ENCODE results near the gene AFMID.

AFMID gene

DNA sequence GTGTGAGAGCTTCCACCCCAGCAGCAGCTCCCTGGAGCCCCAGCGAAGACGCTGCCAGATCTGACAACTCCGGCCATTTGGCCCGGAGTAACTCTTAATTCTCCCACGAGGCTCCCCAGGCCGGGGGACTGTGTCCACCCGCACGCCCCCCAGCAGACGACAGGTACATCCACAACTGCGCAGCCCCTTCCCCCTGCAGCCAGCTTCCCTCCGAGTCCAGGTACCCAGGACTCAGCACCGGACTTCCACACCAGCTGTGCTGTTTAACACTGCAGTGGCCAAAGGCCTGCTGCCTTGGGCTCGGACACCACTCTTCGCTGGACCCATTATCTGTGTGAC, 11.6 kb upstream of the AFMID start:
- peaks cover 13% of the 10 kb centered on the region for H3K4me1 ChIP-seq (ENCODE audit: insufficient read depth, low read length)
- no peak for DNase-seq
- 0 out of 2 replicates have a peak, but pooled peaks cover 4% of the 10 kb centered on the region for H3K79me2 ChIP-seq (ENCODE audit: insufficient read depth, low read length)
- H3K27me3 ChIP-seq (ENCODE audit: insufficient read depth, low read length, poor library complexity): no peaks in the 10 kb centered on the region
- H3K27ac ChIP-seq (ENCODE audit: low read length): no peak overlapping the region
- no peak overlapping the region for H2AFZ ChIP-seq (ENCODE audit: low read depth, low read length)
- H3K9ac ChIP-seq (ENCODE audit: low read depth, low read length): no peak overlapping the region
- H3K36me3 ChIP-seq (ENCODE audit: insufficient read depth, low read length): peaks cover 89% of the 10 kb centered on the region
- no peak for TF ChIP-seq EZH2 (IDR thresholded peaks at IDR 0.05; ENCODE audit: borderline replicate concordance, low read depth, low read length, severe bottlenecking)
- TF ChIP-seq, protein P1, sequence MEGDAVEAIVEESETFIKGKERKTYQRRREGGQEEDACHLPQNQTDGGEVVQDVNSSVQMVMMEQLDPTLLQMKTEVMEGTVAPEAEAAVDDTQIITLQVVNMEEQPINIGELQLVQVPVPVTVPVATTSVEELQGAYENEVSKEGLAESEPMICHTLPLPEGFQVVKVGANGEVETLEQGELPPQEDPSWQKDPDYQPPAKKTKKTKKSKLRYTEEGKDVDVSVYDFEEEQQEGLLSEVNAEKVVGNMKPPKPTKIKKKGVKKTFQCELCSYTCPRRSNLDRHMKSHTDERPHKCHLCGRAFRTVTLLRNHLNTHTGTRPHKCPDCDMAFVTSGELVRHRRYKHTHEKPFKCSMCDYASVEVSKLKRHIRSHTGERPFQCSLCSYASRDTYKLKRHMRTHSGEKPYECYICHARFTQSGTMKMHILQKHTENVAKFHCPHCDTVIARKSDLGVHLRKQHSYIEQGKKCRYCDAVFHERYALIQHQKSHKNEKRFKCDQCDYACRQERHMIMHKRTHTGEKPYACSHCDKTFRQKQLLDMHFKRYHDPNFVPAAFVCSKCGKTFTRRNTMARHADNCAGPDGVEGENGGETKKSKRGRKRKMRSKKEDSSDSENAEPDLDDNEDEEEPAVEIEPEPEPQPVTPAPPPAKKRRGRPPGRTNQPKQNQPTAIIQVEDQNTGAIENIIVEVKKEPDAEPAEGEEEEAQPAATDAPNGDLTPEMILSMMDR (IDR thresholded peaks at IDR 0.05; ENCODE audit: borderline replicate concordance, extremely low read depth, low read length, poor library complexity, severe bottlenecking): no peak
- H3K4me3 ChIP-seq (ENCODE audit: low read depth in 1 of 2, low read length in 2 of 2): no peak overlapping the region
- no peak for ATAC-seq (ENCODE audit: insufficient read depth, low read depth)
- H4K20me1 ChIP-seq (ENCODE audit: insufficient read depth, low read length): peaks cover 37% of the 10 kb centered on the region
- no peak overlapping the region for H3K4me2 ChIP-seq (ENCODE audit: insufficient read depth, low read length)
- H3K9me3 ChIP-seq (ENCODE audit: insufficient read depth, low read length, severe bottlenecking): no peaks in the 10 kb centered on the region

DNA sequence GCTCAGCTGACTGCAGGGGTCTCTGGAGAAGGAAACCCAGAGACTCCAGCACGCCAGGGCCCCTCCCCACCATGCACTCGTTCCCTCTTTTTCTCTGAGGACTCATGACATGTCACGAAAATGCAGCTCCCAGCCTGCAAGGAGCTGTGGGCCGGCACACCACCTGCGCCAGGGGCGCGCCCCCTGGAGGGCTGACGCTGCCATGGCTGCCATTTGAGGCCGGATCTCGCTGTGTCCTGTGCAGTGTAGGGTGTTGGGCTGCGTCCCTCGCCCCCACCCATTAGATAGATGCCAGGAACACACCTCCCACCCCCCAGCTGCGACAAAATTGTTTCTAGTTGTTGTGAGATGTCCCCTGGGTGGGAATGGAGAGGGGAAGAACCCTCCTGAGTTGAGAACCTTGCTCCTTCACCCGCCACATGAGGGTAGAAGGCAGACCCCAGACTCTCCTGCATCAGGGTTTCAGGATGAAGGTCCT, 10.6 kb upstream of the AFMID start:
- DNase-seq (peak; percentile 53), ATAC-seq (ENCODE audit: insufficient read depth, low read depth) (peak; percentile 57; the same call in 2 of the 3 replicates)
- peaks cover 11% of the 10 kb centered on the region; the same call in 1 of the 2 replicates for H3K4me1 ChIP-seq (ENCODE audit: insufficient read depth, low read length)
- H3K4me2 ChIP-seq (ENCODE audit: insufficient read depth, low read length): no peak overlapping the region
- TF ChIP-seq, protein P1 (IDR thresholded peaks at IDR 0.05; ENCODE audit: borderline replicate concordance, extremely low read depth, low read length, poor library complexity, severe bottlenecking): peak; percentile 75
- TF ChIP-seq EZH2 (IDR thresholded peaks at IDR 0.05; ENCODE audit: borderline replicate concordance, low read depth, low read length, severe bottlenecking): no peak
- H3K9ac ChIP-seq (ENCODE audit: low read depth, low read length): no peak overlapping the region
- H2AFZ ChIP-seq (ENCODE audit: low read depth, low read length): no peak overlapping the region
- no peak overlapping the region for H3K27ac ChIP-seq (ENCODE audit: low read length)
- peaks cover 6% of the 10 kb centered on the region; the same call in 1 of the 2 replicates for H3K79me2 ChIP-seq (ENCODE audit: insufficient read depth, low read length)
- no peak overlapping the region for H3K4me3 ChIP-seq (ENCODE audit: low read depth in 1 of 2, low read length in 2 of 2)
- H4K20me1 ChIP-seq (ENCODE audit: insufficient read depth, low read length): peaks cover 30% of the 10 kb centered on the region
- peaks cover 90% of the 10 kb centered on the region for H3K36me3 ChIP-seq (ENCODE audit: insufficient read depth, low read length)
- H3K9me3 ChIP-seq (ENCODE audit: insufficient read depth, low read length, severe bottlenecking): no peaks in the 10 kb centered on the region
- no peaks in the 10 kb centered on the region for H3K27me3 ChIP-seq (ENCODE audit: insufficient read depth, low read length, poor library complexity)

DNA sequence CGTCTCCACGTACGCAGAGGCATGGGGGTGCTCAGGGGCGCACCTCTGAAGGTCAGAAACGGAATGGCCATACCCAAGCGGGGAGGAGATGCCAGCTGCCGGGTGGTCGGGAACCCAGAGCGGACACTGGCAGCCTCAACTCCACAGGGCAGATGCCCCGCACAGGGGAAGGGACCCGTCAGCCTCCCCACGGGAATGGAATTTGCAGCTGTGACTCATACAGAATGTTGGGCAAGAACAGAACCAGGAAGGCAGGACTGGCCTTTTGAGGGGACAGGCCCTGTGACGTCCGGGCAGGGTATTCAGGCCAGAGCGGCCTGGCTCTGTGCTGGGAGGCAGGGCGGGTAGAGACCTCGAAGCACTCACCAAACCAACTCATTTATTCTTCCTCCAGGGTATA, 7.8 kb upstream of the AFMID start:
- H3K9ac ChIP-seq (ENCODE audit: low read depth, low read length): no peak overlapping the region
- H3K4me2 ChIP-seq (ENCODE audit: insufficient read depth, low read length): no peak overlapping the region
- H3K36me3 ChIP-seq (ENCODE audit: insufficient read depth, low read length): peaks cover 92% of the 10 kb centered on the region

More for the DNA sequence above, 7.8 kb upstream of the AFMID start:
- Histone ChIP-seq H3K27ac (ENCODE audit: low read length) (no peak overlapping the region), H3K4me1 (ENCODE audit: insufficient read depth, low read length) (peaks cover 22% of the 10 kb centered on the region), H3K27me3 (ENCODE audit: insufficient read depth, low read length, poor library complexity) (no peaks in the 10 kb centered on the region), H3K9me3 (ENCODE audit: insufficient read depth, low read length, severe bottlenecking) (no peaks in the 10 kb centered on the region), H2AFZ (ENCODE audit: low read depth, low read length) (no peak overlapping the region), H4K20me1 (ENCODE audit: insufficient read depth, low read length) (peaks cover 27% of the 10 kb centered on the region), H3K4me3 (ENCODE audit: low read depth in 1 of 2, low read length in 2 of 2) (no peak overlapping the region), H3K79me2 (ENCODE audit: insufficient read depth, low read length) (peaks cover 27% of the 10 kb centered on the region)
- ATAC-seq (ENCODE audit: insufficient read depth, low read depth) (no peak), DNase-seq (no peak)
- TF ChIP-seq, protein P1 (IDR thresholded peaks at IDR 0.05; ENCODE audit: borderline replicate concordance, extremely low read depth, low read length, poor library complexity, severe bottlenecking): no peak
- TF ChIP-seq EZH2 (IDR thresholded peaks at IDR 0.05; ENCODE audit: borderline replicate concordance, low read depth, low read length, severe bottlenecking): no peak
